Fibroblast of peridontal ligament (primary cell): ENCODE data around the gene COL5A1.
"Not testable (repeated sequence)": the region's sequence is repeated elsewhere in the genome, so short reads cannot be mapped to it uniquely, and the experiment has no call there.

Experiments used
- DNase-seq: peaks from one replicate; pipeline ENCODE4 v3.0.0-alpha.2; 2010; ENCODE audit errors: extremely low read depth

COL5A1 gene

GRCh38 chr9:134638502-134639090, 3.0 kb upstream of the COL5A1 start:
- DNase-seq = no peak

- DNase-seq = no peak
Observed at GRCh38 chr9:134639994-134640393, 1.6 kb upstream of the COL5A1 start.

- no peak for DNase-seq
Observed at GRCh38 chr9:134640506-134641172, 964 bp upstream of the COL5A1 start.

- no peak for DNase-seq
Observed at GRCh38 chr9:134641990-134642384, 384 bp downstream of the COL5A1 start.

- DNase-seq = peak; percentile 88
Observed at GRCh38 chr9:134642385-134643181, 980 bp downstream of the COL5A1 start.

- peak; percentile 54 for DNase-seq
Observed at GRCh38 chr9:134643222-134643671, 1.6 kb downstream of the COL5A1 start.

GRCh38 chr9:134644401-134644724, 2.8 kb downstream of the COL5A1 start:
- DNase-seq = not testable (repeated sequence)

- peak; percentile 100 for DNase-seq
Observed at GRCh38 chr9:134644725-134645606, 3.4 kb downstream of the COL5A1 start.

GRCh38 chr9:134645607-134646365, 4.2 kb downstream of the COL5A1 start:
- DNase-seq = no peak

- peak; percentile 36 for DNase-seq
Observed at GRCh38 chr9:134647359-134648080, 5.9 kb downstream of the COL5A1 start.

- peak; percentile 55 for DNase-seq
Observed at GRCh38 chr9:134648701-134649530, 7.3 kb downstream of the COL5A1 start.

- DNase-seq = no peak
Observed at GRCh38 chr9:134650431-134651190, 9.0 kb downstream of the COL5A1 start.

- no peak for DNase-seq
Observed at GRCh38 chr9:134651226-134651905, 9.8 kb downstream of the COL5A1 start.

GRCh38 chr9:134652291-134653225, 11.0 kb downstream of the COL5A1 start:
- DNase-seq = no peak

- no peak for DNase-seq
Observed at GRCh38 chr9:134653259-134654009, 11.8 kb downstream of the COL5A1 start.

GRCh38 chr9:134655101-134655500, 13.5 kb downstream of the COL5A1 start:
- no peak for DNase-seq
